AG04450 (cell line): ENCODE data around the gene SCO2. TPM values are rescaled to one million over a fixed set of nuclear protein-coding genes. Genes with fewer than 3 reads are reported as not detected.

Experiments used
- CTCF ChIA-PET: fragments of 300-600, 350-600 bp; formaldehyde crosslinking; extraction: SDS; loops from one replicate; lab custom pipeline; 2022; ENCODE audit warnings: antibody characterized with exemption, inconsistent platforms; lab: Charles Lee
- POLR2A ChIA-PET: fragments of 350-600 bp; formaldehyde crosslinking; extraction: SDS; loops from one replicate; lab custom pipeline; 2021; ENCODE audit warnings: antibody characterized with exemption, inconsistent platforms; lab: Yijun Ruan, JAX
- DNase-seq: peaks from one replicate; pipeline ENCODE4 v3.0.0-alpha.2; 2011; ENCODE audit warnings: low read depth, low spot score
- H3K27ac ChIP-seq: one replicate; pipeline ENCODE4 v1.5.1; 2012; ENCODE audit warnings: low read depth, low read length, control low read depth
- H3K27me3 ChIP-seq: one replicate; pipeline ENCODE4 v1.6.0; 2012; ENCODE audit warnings: low read length; ENCODE audit not compliant: control insufficient read depth, insufficient read depth
- H3K4me3 ChIP-seq: 2 replicates; pipeline ENCODE4 v1.5.1; 2011; ENCODE audit warnings: mild to moderate bottlenecking, low read depth, low read length, control low read depth
- H3K9me3 ChIP-seq: 2 replicates; pipeline ENCODE4 v1.5.1; 2012; ENCODE audit warnings: low read length; ENCODE audit not compliant: control insufficient read depth, insufficient read depth
- CTCF ChIP-seq: IDR thresholded peaks from 2 replicates; pipeline ENCODE4 v1.5.1; 2011; ENCODE audit warnings: low read depth, low read length, control low read depth, inconsistent platforms
- polyA plus RNA-seq: library from polyadenylated mRNA; depleted of rRNA; stranded (reverse); fragments of >200 nt; gene quantifications from 2 replicates; pipeline ENCODE4 v1.2.3, GENCODE V29; 2011

The SCO2 gene
- polyA plus RNA-seq, 1 experiment = 0.15 TPM

GRCh38 chr22:50502096-50502495, 23.3 kb downstream of the SCO2 start:
- Histone ChIP-seq H3K4me3 (no peak overlapping the region), H3K27ac (no peak overlapping the region), H3K9me3 (no peaks in the 10 kb centered on the region; the same call in 1 of the 2 replicates), H3K27me3 (no peaks in the 10 kb centered on the region)
- DNase-seq = no peak
- CTCF ChIA-PET = no interaction called here
- POLR2A ChIA-PET = interaction anchor here (0.6 kb wide), 1 partner anchor 73 kb away, joined by 3 read pairs; no protein-coding TSS in a partner anchor
- no peak for TF ChIP-seq CTCF

GRCh38 chr22:50500452-50500851, 24.9 kb downstream of the SCO2 start:
- Histone ChIP-seq H3K27me3 (no peaks in the 10 kb centered on the region), H3K9me3 (no peaks in the 10 kb centered on the region), H3K4me3 (no peak overlapping the region), H3K27ac (no peak overlapping the region)
- ChIA-PET POLR2A (interaction anchor here (1.6 kb wide), 1 partner anchor 25 kb away, joined by 9 read pairs; the partner anchor contains the start of gene SCO2), CTCF (no interaction called here)
- TF ChIP-seq CTCF = no peak
- no peak for DNase-seq

GRCh38 chr22:50498322-50498890, 27.0 kb downstream of the SCO2 start:
- H3K27ac ChIP-seq = no peak overlapping the region
- TF ChIP-seq CTCF = peak; percentile 68
- H3K4me3 ChIP-seq = no peak overlapping the region
- DNase-seq = peak; percentile 15
- ChIA-PET CTCF (interaction anchor here (0.8 to 2.5 kb wide), 6 partner anchors 8 to 257 kb away, joined by 3 to 7 read pairs (median 4); partner anchors contain the start of gene LMF2), POLR2A (interaction anchor here (1.2 kb wide), 1 partner anchor 9 kb away, joined by 5 read pairs; the partner anchor contains the start of genes LMF2 and NCAPH2)
- H3K9me3 ChIP-seq = no peaks in the 10 kb centered on the region
- no peaks in the 10 kb centered on the region for H3K27me3 ChIP-seq

GRCh38 chr22:50497093-50497492, 28.3 kb downstream of the SCO2 start:
- POLR2A ChIA-PET = no interaction called here
- no peaks in the 10 kb centered on the region for H3K27me3 ChIP-seq
- TF ChIP-seq CTCF = no peak
- H3K9me3 ChIP-seq = no peaks in the 10 kb centered on the region
- CTCF ChIA-PET = interaction anchor here (1.2 to 2.5 kb wide), 2 partner anchors 12 to 124 kb away, joined by 5 to 7 read pairs; no protein-coding TSS in a partner anchor
- H3K4me3 ChIP-seq = no peak overlapping the region
- H3K27ac ChIP-seq = no peak overlapping the region
- no peak for DNase-seq

GRCh38 chr22:50490531-50491308, 34.7 kb downstream of the SCO2 start:
- ChIA-PET POLR2A (no interaction called here), CTCF (no interaction called here)
- Histone ChIP-seq H3K4me3 (no peak overlapping the region), H3K27ac (no peak overlapping the region), H3K27me3 (no peaks in the 10 kb centered on the region), H3K9me3 (no peaks in the 10 kb centered on the region; the same call in 1 of the 2 replicates)
- no peak for TF ChIP-seq CTCF
- DNase-seq = no peak
